GM21737 (cell line): ENCODE measurements around the gene CNPY4.

ENCODE experiments used
- ATAC-seq: cut with Tn5 transposase; IDR thresholded peaks from one replicate; pipeline ENCODE4 v1.9.1; 2021; ENCODE audit warnings: mild to moderate bottlenecking, moderate library complexity; ENCODE audit not compliant: unreplicated experiment

The CNPY4 gene

GRCh38 chr7:100166317-100166940 is 47.0 kb downstream of the CNPY4 start:
- no peak for ATAC-seq

- no peak for ATAC-seq
Measured at GRCh38 chr7:100166970-100167911, 47.8 kb downstream of the CNPY4 start.

GRCh38 chr7:100167912-100168323 is 48.5 kb downstream of the CNPY4 start:
- no peak for ATAC-seq

- no peak for ATAC-seq
Measured at GRCh38 chr7:100169147-100169850, 49.9 kb downstream of the CNPY4 start.

GRCh38 chr7:100170101-100170897 is 50.9 kb downstream of the CNPY4 start:
- ATAC-seq: no peak

GRCh38 chr7:100171087-100171681 is 51.8 kb downstream of the CNPY4 start:
- ATAC-seq: no peak

GRCh38 chr7:100171840-100172239 is 52.4 kb downstream of the CNPY4 start:
- ATAC-seq: no peak

GRCh38 chr7:100173806-100174495 is 54.5 kb downstream of the CNPY4 start:
- no peak for ATAC-seq

GRCh38 chr7:100174582-100174981 is 55.1 kb downstream of the CNPY4 start:
- ATAC-seq: no peak
